ENCODE measurements around the gene TESK2.

DNA sequence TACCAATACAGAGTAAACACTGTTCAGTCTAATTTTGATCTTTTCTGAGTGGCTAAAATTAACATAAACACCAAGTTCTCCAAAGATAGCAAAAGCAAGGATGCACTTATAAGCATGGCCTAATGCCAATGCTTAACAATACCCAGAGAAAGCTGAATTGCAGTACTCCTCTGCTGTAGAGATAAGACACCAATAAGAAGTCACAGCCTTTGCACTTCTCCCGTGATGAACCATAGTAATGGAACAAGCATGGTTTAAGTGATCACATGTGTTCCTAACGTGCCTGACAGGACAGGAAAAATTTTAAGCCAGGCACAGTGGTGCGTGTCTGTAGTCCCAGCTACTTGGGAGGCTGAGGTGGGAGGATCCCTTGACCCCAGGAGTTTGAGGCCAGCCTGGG lies 25.1 kb upstream of the TESK2 start:
- TF ChIP-seq EZH2 (IDR thresholded peaks at IDR 0.05; ENCODE audit: borderline replicate concordance, low read depth, low read length, severe bottlenecking), result no peak
- TF ChIP-seq, protein P1, sequence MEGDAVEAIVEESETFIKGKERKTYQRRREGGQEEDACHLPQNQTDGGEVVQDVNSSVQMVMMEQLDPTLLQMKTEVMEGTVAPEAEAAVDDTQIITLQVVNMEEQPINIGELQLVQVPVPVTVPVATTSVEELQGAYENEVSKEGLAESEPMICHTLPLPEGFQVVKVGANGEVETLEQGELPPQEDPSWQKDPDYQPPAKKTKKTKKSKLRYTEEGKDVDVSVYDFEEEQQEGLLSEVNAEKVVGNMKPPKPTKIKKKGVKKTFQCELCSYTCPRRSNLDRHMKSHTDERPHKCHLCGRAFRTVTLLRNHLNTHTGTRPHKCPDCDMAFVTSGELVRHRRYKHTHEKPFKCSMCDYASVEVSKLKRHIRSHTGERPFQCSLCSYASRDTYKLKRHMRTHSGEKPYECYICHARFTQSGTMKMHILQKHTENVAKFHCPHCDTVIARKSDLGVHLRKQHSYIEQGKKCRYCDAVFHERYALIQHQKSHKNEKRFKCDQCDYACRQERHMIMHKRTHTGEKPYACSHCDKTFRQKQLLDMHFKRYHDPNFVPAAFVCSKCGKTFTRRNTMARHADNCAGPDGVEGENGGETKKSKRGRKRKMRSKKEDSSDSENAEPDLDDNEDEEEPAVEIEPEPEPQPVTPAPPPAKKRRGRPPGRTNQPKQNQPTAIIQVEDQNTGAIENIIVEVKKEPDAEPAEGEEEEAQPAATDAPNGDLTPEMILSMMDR (IDR thresholded peaks at IDR 0.05; ENCODE audit: borderline replicate concordance, extremely low read depth, low read length, poor library complexity, severe bottlenecking), result no peak
